ENCODE measurements around the gene DSG3.

DSG3 gene

GRCh38 chr18:31420032-31420431 is 27.5 kb upstream of the DSG3 start:
- POLR2A ChIA-PET, result no interaction called here
- DNase-seq (ENCODE audit: extremely low spot score), result no peak
- TF ChIP-seq LEF1 (IDR thresholded peaks at IDR 0.05; ENCODE audit: borderline replicate concordance), result no peak
- no peak for TF ChIP-seq CTBP1 (IDR thresholded peaks at IDR 0.05; ENCODE audit: borderline replicate concordance)
- no peak for TF ChIP-seq SP1 (IDR thresholded peaks at IDR 0.05)
- no peak for TF ChIP-seq FOXM1 (IDR thresholded peaks at IDR 0.05; ENCODE audit: borderline replicate concordance)
- no peak for TF ChIP-seq ARNT (IDR thresholded peaks at IDR 0.05)
- no peak for TF ChIP-seq SUZ12 (IDR thresholded peaks at IDR 0.05)
- no peak for TF ChIP-seq HDGF (IDR thresholded peaks at IDR 0.05; ENCODE audit: borderline replicate concordance)
- no peak for TF ChIP-seq NFRKB (IDR thresholded peaks at IDR 0.05)
- TF ChIP-seq BHLHE40 (IDR thresholded peaks at IDR 0.05; ENCODE audit: borderline replicate concordance), result no peak
- TF ChIP-seq PKNOX1 (IDR thresholded peaks at IDR 0.05), result no peak
- no peak for TF ChIP-seq FOXK2 (IDR thresholded peaks at IDR 0.05)
- no peak for TF ChIP-seq ZNF384 (IDR thresholded peaks at IDR 0.05)
- TF ChIP-seq ELF4 (IDR thresholded peaks at IDR 0.05), result no peak
- no peak for TF ChIP-seq L3MBTL2 (conservative IDR thresholded peaks at IDR 0.05)
- CTCF ChIA-PET, result interaction anchor here (1.2 kb wide), 1 partner anchor 137 kb away, joined by 4 read pairs; no protein-coding TSS in a partner anchor

DNA sequence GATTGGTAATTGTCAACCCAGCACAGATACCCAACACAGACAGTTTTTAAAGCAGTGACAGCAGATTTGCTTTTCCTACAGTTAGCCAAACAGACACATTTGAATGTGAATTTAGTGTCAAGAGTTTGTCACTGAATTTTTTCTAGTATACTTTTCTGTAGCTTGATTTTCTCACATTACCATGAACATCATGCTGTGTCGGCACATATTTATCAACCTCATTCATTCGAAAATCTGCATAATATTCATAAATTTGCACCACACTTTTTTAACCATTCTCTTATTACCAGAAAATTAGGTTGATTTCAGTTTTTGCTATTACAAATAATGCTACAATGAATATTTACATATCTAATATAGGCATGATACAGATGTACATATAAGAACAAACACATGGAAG is 27.0 kb upstream of the DSG3 start:
- ChIA-PET POLR2A (no interaction called here), CTCF (interaction anchor here (1.2 kb wide), 1 partner anchor 136 kb away, joined by 4 read pairs; no protein-coding TSS in a partner anchor)
- DNase-seq (ENCODE audit: extremely low spot score), result no peak
- TF ChIP-seq FOXA1 (IDR thresholded peaks at IDR 0.05), result no peak
- TF ChIP-seq HDGF (IDR thresholded peaks at IDR 0.05; ENCODE audit: borderline replicate concordance), result no peak
- no peak for TF ChIP-seq SP1 (IDR thresholded peaks at IDR 0.05)
- no peak for TF ChIP-seq BHLHE40 (IDR thresholded peaks at IDR 0.05; ENCODE audit: borderline replicate concordance)
- no peak for TF ChIP-seq TARDBP (IDR thresholded peaks at IDR 0.05)
- no peak for TF ChIP-seq L3MBTL2 (conservative IDR thresholded peaks at IDR 0.05)
- TF ChIP-seq FOXK2 (IDR thresholded peaks at IDR 0.05), result no peak
- TF ChIP-seq CTBP1 (IDR thresholded peaks at IDR 0.05; ENCODE audit: borderline replicate concordance), result no peak
- TF ChIP-seq ARNT (IDR thresholded peaks at IDR 0.05), result no peak
- TF ChIP-seq NFRKB (IDR thresholded peaks at IDR 0.05), result no peak
- no peak for TF ChIP-seq PKNOX1 (IDR thresholded peaks at IDR 0.05)
- TF ChIP-seq ZNF384 (IDR thresholded peaks at IDR 0.05), result no peak
- TF ChIP-seq FOXM1 (IDR thresholded peaks at IDR 0.05; ENCODE audit: borderline replicate concordance), result no peak
- TF ChIP-seq ELF4 (IDR thresholded peaks at IDR 0.05), result no peak
- no peak for TF ChIP-seq SUZ12 (IDR thresholded peaks at IDR 0.05)
- TF ChIP-seq LEF1 (IDR thresholded peaks at IDR 0.05; ENCODE audit: borderline replicate concordance), result no peak

GRCh38 chr18:31424383-31424988 is 23.1 kb upstream of the DSG3 start:
- POLR2A ChIA-PET, result no interaction called here
- TF ChIP-seq BHLHE40 (IDR thresholded peaks at IDR 0.05; ENCODE audit: borderline replicate concordance), result no peak
- no peak for TF ChIP-seq FOXM1 (IDR thresholded peaks at IDR 0.05; ENCODE audit: borderline replicate concordance)
- TF ChIP-seq ZNF384 (IDR thresholded peaks at IDR 0.05), result no peak
- no peak for TF ChIP-seq LEF1 (IDR thresholded peaks at IDR 0.05; ENCODE audit: borderline replicate concordance)
- no peak for TF ChIP-seq SUZ12 (IDR thresholded peaks at IDR 0.05)
- no peak for TF ChIP-seq HDGF (IDR thresholded peaks at IDR 0.05; ENCODE audit: borderline replicate concordance)
- no peak for TF ChIP-seq TARDBP (IDR thresholded peaks at IDR 0.05)
- peak; percentile 81 for DNase-seq (ENCODE audit: extremely low spot score)
- CTCF ChIA-PET, result interaction anchor here (0.5 to 2.6 kb wide), 30 partner anchors 10 to 413 kb away, joined by 3 to 13 read pairs (median 4); no protein-coding TSS in a partner anchor

GRCh38 chr18:31426021-31426420 is 21.5 kb upstream of the DSG3 start:
- no peak for DNase-seq (ENCODE audit: extremely low spot score)
- ChIA-PET CTCF (interaction anchor here (1.5 to 2.6 kb wide), 3 partner anchors 12 to 86 kb away, joined by 3 to 13 read pairs (median 4); no protein-coding TSS in a partner anchor), POLR2A (interaction anchor here (0.7 kb wide), 1 partner anchor 142 kb away, joined by 3 read pairs; no protein-coding TSS in a partner anchor)
- TF ChIP-seq CTBP1 (IDR thresholded peaks at IDR 0.05; ENCODE audit: borderline replicate concordance), result no peak
- no peak for TF ChIP-seq ZNF384 (IDR thresholded peaks at IDR 0.05)
- TF ChIP-seq TARDBP (IDR thresholded peaks at IDR 0.05), result no peak

DNA sequence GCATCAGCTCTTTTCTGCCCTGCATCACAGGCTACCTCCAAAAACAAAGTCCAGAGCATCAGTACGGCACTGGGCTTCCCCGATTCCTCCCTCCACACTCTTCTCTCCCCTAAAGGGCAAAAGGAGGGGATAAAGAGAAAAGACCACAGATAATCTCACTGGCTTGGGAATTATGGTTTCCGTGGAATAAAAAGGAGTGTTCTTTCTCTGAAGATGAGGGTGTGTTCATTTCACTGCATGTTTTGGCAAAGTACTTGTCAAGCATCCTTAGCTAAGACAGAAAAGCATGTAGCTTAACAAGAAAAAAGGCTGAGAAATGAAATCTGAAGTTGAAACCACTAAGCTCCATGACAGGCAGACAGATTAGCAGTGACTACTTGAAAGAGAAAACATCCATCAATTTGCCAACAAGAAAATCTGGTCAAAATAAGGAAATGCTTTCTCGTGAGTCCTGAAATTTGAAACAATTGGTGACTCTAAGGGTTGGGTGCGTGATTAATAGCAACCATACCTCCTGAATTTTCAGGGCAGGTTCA is 20.6 kb upstream of the DSG3 start:
- ChIA-PET CTCF (interaction anchor here (0.7 to 1.5 kb wide), 2 partner anchors 48 to 85 kb away, joined by 3 to 4 read pairs; no protein-coding TSS in a partner anchor), POLR2A (no interaction called here)
- no peak for TF ChIP-seq FOXA1 (IDR thresholded peaks at IDR 0.05)
- no peak for TF ChIP-seq FOXM1 (IDR thresholded peaks at IDR 0.05; ENCODE audit: borderline replicate concordance)
- no peak for TF ChIP-seq BHLHE40 (IDR thresholded peaks at IDR 0.05; ENCODE audit: borderline replicate concordance)
- TF ChIP-seq PKNOX1 (IDR thresholded peaks at IDR 0.05), result no peak
- no peak for TF ChIP-seq FOXK2 (IDR thresholded peaks at IDR 0.05)
- TF ChIP-seq ARNT (IDR thresholded peaks at IDR 0.05), result no peak
- TF ChIP-seq L3MBTL2 (conservative IDR thresholded peaks at IDR 0.05), result no peak
- TF ChIP-seq ELF4 (IDR thresholded peaks at IDR 0.05), result no peak
- DNase-seq (ENCODE audit: extremely low spot score), result no peak

- TF ChIP-seq SUZ12 (IDR thresholded peaks at IDR 0.05), result no peak
- no peak for TF ChIP-seq FOXM1 (IDR thresholded peaks at IDR 0.05; ENCODE audit: borderline replicate concordance)
- no peak for TF ChIP-seq FOXA1 (IDR thresholded peaks at IDR 0.05)
- no peak for TF ChIP-seq L3MBTL2 (conservative IDR thresholded peaks at IDR 0.05)
- no peak for TF ChIP-seq ARNT (IDR thresholded peaks at IDR 0.05)
- no peak for TF ChIP-seq ELF4 (IDR thresholded peaks at IDR 0.05)
- no peak for TF ChIP-seq SP1 (IDR thresholded peaks at IDR 0.05)
- no peak for TF ChIP-seq BHLHE40 (IDR thresholded peaks at IDR 0.05; ENCODE audit: borderline replicate concordance)
- TF ChIP-seq NFRKB (IDR thresholded peaks at IDR 0.05), result no peak
- TF ChIP-seq ZNF384 (IDR thresholded peaks at IDR 0.05), result no peak
- no peak for TF ChIP-seq HDGF (IDR thresholded peaks at IDR 0.05; ENCODE audit: borderline replicate concordance)
- DNase-seq (ENCODE audit: extremely low spot score), result no peak
- ChIA-PET CTCF (no interaction called here), POLR2A (no interaction called here)
Observed at GRCh38 chr18:31428211-31428610, 19.3 kb upstream of the DSG3 start.
